Stimulated activated CD4-positive, alpha-beta T cell treated with anti-CD3 and anti-CD28 coated beads, Interleukin-15, amount 100 ng/mL, for 1 hour (primary cell): ENCODE measurements around the gene MROH9.
"Not testable (repeated sequence)": the region's sequence is repeated elsewhere in the genome, so short reads cannot be mapped to it uniquely, and the experiment has no call there.

ENCODE experiments used
- DNase-seq, 2 donors: peaks; one replicate each; pipeline ENCODE4 v3.0.0-alpha.2; 2020; ENCODE audit warnings: low read depth in 1 of 2, low spot score in 1 of 2

MROH9 gene

GRCh38 chr1:170935231-170935630 lies at the start of gene MROH9:
Gene MROH9, plus strand, starts transcription at chr1:170935534. Its CDS starts 10,023 bp downstream, at chr1:170945557.
- DNase-seq, result no peak

- DNase-seq, result no peak
Observed at GRCh38 chr1:170885551-170885950, 49.8 kb upstream of the MROH9 start.

GRCh38 chr1:170886460-170886859 lies 48.9 kb upstream of the MROH9 start:
- DNase-seq, result no peak

- no peak for DNase-seq
Observed at GRCh38 chr1:170887726-170888125, 47.6 kb upstream of the MROH9 start.

GRCh38 chr1:170891872-170892271 lies 43.5 kb upstream of the MROH9 start:
- DNase-seq, result no peak

GRCh38 chr1:170893655-170894297 lies 41.6 kb upstream of the MROH9 start:
- DNase-seq, result no peak

GRCh38 chr1:170903961-170904360 lies 31.4 kb upstream of the MROH9 start:
- no peak for DNase-seq

- no peak for DNase-seq
Observed at GRCh38 chr1:170908942-170909341, 26.4 kb upstream of the MROH9 start.

GRCh38 chr1:170910273-170910672 lies 25.1 kb upstream of the MROH9 start:
- DNase-seq, result no peak

- DNase-seq, result no peak
Observed at GRCh38 chr1:170917373-170917772, 18.0 kb upstream of the MROH9 start.

- DNase-seq, result not testable (repeated sequence)
Observed at GRCh38 chr1:170924656-170925055, 10.7 kb upstream of the MROH9 start.

GRCh38 chr1:170927955-170928840 lies 7.1 kb upstream of the MROH9 start:
- no peak for DNase-seq

- DNase-seq, result no peak
Observed at GRCh38 chr1:170929412-170929834, 5.9 kb upstream of the MROH9 start.

GRCh38 chr1:170929835-170930554 lies 5.3 kb upstream of the MROH9 start:
- DNase-seq, result no peak

GRCh38 chr1:170931650-170932049 lies 3.7 kb upstream of the MROH9 start:
- DNase-seq, result no peak

GRCh38 chr1:170932236-170932635 lies 3.1 kb upstream of the MROH9 start:
- no peak for DNase-seq

- DNase-seq, result no peak
Observed at GRCh38 chr1:170938281-170938680, 2.9 kb downstream of the MROH9 start.

GRCh38 chr1:170939476-170939875 lies 4.1 kb downstream of the MROH9 start:
- DNase-seq, result no peak

- not testable (repeated sequence) for DNase-seq
Observed at GRCh38 chr1:170951744-170952143, 16.4 kb downstream of the MROH9 start.

- no peak for DNase-seq
Observed at GRCh38 chr1:170959385-170959784, 24.1 kb downstream of the MROH9 start.

GRCh38 chr1:170964506-170964905 lies 29.2 kb downstream of the MROH9 start:
- DNase-seq, result no peak
